CD8-positive, alpha-beta memory T cell (primary cell): ENCODE results near the gene RAB35. TPM values are rescaled to one million over a fixed set of nuclear protein-coding genes. Genes with fewer than 3 reads are reported as not detected.

Experiments used
- CTCF ChIA-PET: fragments of 350-600 bp; sonication (Branson Sonifier 250); formaldehyde crosslinking; loops from one replicate; lab custom pipeline; 2021; ENCODE audit warnings: antibody characterized with exemption; lab: Charles Lee
- POLR2A ChIA-PET: fragments of 350-600 bp; sonication (Branson Sonifier 250); formaldehyde crosslinking; loops from one replicate; lab custom pipeline; 2021; ENCODE audit warnings: antibody characterized with exemption; lab: Charles Lee
- DNase-seq, 5 donors: peaks; one replicate each; pipeline versions ENCODE4 v3.0.0 to v3.0.0-alpha.2; 2020 to 2022; ENCODE audit warnings: mixed read lengths in 1 of 5
- H3K27ac ChIP-seq: one replicate; pipeline ENCODE4 v1.7.0; 2013; ENCODE audit warnings: low read depth, mild to moderate bottlenecking, low read length, moderate library complexity
- H3K27me3 ChIP-seq: 2 replicates; pipeline ENCODE4 v1.7.0; 2013; ENCODE audit warnings: low read length, mild to moderate bottlenecking; ENCODE audit not compliant: insufficient read depth, poor library complexity, severe bottlenecking
- H3K36me3 ChIP-seq: 2 replicates; pipeline ENCODE4 v1.7.0; 2013; ENCODE audit warnings: mild to moderate bottlenecking, low read length, moderate library complexity; ENCODE audit not compliant: insufficient read depth
- H3K4me1 ChIP-seq: 2 replicates; pipeline ENCODE4 v1.7.0; 2013; ENCODE audit warnings: mild to moderate bottlenecking, low read length, moderate library complexity; ENCODE audit not compliant: insufficient read depth
- H3K4me3 ChIP-seq: 2 replicates; pipeline ENCODE4 v1.7.0; 2013; ENCODE audit warnings: mild to moderate bottlenecking, low read length
- H3K9me3 ChIP-seq: 2 replicates; pipeline ENCODE4 v1.7.0; 2013; ENCODE audit warnings: mild to moderate bottlenecking, low read length
- H3K27ac Mint-ChIP-seq, 8 donors: one replicate each; pipeline ENCODE4 v1.8.0; 2020 to 2021; ENCODE audit warnings: mixed read lengths in 8 of 8, mild to moderate bottlenecking in 6 of 8, inconsistent platforms in 3 of 8, moderate library complexity in 3 of 8
- H3K27me3 Mint-ChIP-seq, 2 donors: one replicate each; pipeline ENCODE4 v1.8.0; 2020 to 2021; ENCODE audit warnings: mixed read lengths in 2 of 2, mild to moderate bottlenecking in 1 of 2, moderate library complexity in 1 of 2
- H3K36me3 Mint-ChIP-seq, 3 donors: one replicate each; pipeline ENCODE4 v1.8.0; 2020 to 2021; ENCODE audit warnings: mixed read lengths in 3 of 3, inconsistent platforms in 1 of 3, mild to moderate bottlenecking in 1 of 3
- H3K4me1 Mint-ChIP-seq, 3 donors: one replicate each; pipeline ENCODE4 v1.8.0; 2020 to 2021; ENCODE audit warnings: mixed read lengths in 3 of 3, inconsistent platforms in 1 of 3, mild to moderate bottlenecking in 1 of 3
- H3K4me3 Mint-ChIP-seq, 7 donors: one replicate each; pipeline ENCODE4 v1.8.0; 2020 to 2021; ENCODE audit warnings: mixed read lengths in 7 of 7, mild to moderate bottlenecking in 6 of 7, moderate library complexity in 4 of 7, inconsistent platforms in 2 of 7
- H3K9me3 Mint-ChIP-seq, 5 donors: one replicate each; pipeline ENCODE4 v1.8.0; 2020 to 2022; ENCODE audit warnings: mixed read lengths in 5 of 5, mild to moderate bottlenecking in 3 of 5, moderate library complexity in 2 of 5, inconsistent platforms in 1 of 5
- polyA plus RNA-seq: library from polyadenylated mRNA; unstranded; fragments of 300-500 nt; fragmentation: Illumina TruSeq; gene quantifications from one replicate; pipeline ENCODE4 v1.2.3, GENCODE V29; 2021
- total RNA-seq, 2 experiments: library from RNA; stranded (reverse); gene quantifications; one replicate each; pipeline ENCODE4 v1.2.3, GENCODE V29; 2021

The RAB35 gene
- total and polyA plus RNA-seq, 3 experiments from 2014 or later = 26.9 to 77.8 (median 66.8) TPM

DNA sequence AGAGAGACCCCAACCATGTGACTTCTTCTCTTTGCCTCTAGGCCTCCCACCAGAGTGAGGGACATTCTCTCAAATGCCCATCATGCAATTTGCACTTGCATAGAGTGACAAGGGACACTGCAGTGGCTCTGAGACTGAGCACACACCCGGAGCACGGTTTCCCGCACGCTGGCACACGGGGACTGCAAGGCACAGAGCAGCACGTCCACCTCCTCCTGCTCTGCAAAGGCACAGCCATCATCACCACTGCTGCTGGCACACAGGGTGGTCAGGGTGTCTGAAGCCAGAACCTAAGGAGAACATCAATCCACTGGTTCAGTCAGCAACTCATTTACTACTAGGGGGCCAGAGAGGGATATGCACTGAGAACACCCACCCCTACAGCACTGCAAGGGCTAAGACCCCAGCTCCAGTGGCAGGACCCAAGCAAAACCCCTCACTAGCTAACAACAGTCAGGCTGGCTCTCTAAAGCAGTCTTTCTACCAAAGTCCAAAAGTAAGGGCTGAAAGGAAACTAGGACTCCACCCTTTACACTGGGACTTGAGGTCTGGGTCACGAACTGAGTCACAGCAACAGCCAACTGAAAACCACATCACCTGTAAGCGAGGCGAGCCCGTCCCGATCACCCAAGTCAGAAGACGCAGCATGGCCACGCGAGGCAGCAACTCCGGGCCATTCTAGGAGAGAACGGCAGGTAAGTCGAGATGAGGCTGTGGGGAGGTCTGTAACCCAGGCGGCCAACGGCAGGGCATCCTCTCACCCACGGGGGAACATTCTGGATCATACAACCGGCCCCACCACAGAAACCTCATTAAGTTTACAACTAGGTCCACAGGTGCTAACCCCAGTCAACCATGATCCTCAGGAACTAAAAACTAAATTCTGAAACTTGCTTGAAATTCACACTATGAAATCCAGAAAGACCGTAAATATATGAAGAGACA is 40.0 kb upstream of the RAB35 start:
- POLR2A ChIA-PET = no interaction called here
- no peaks in the 10 kb centered on the region for H3K9me3 ChIP-seq

DNA sequence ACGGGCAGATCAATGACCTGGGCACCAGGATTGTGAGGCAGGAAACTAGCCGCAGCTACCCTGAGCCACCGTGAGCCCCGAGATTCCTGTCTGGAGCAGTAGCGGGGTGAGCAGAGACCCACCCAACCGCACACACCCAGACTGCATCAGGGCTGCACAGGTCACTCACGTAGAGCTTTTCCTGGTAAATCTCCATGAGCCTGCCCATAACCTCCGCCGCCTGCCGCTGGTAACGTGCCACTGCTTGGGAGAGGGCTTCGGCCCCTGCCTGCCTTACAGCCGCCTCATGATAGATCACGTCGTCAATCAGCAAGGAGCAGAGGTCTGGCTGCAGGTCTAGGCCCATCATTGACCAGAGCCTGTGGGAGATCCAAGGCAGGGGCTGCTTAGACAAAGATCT is 38.5 kb upstream of the RAB35 start:
- no peak for DNase-seq
- no peak overlapping the region for H3K4me3 Mint-ChIP-seq
- peaks cover 13 to 17% (median 16%) of the 10 kb centered on the region in 3 donors for H3K4me1 Mint-ChIP-seq
- Histone ChIP-seq H3K4me1 (no peaks in the 10 kb centered on the region), H3K9me3 (no peaks in the 10 kb centered on the region), H3K36me3 (peaks cover 65% of the 10 kb centered on the region), H3K27me3 (no peaks in the 10 kb centered on the region), H3K27ac (no peak overlapping the region), H3K4me3 (no peak overlapping the region)
- ChIA-PET POLR2A (no interaction called here), CTCF (no interaction called here)
- H3K36me3 Mint-ChIP-seq = peaks cover 0 to 94% (median 11%) of the 10 kb centered on the region in 3 donors
- H3K27ac Mint-ChIP-seq = peak overlapping the region in 1 of 8 donors; percentile 63
- H3K9me3 Mint-ChIP-seq = no peaks in the 10 kb centered on the region
- no peaks in the 10 kb centered on the region for H3K27me3 Mint-ChIP-seq

More for the DNA sequence above, 40.0 kb upstream of the RAB35 start:
- no peak overlapping the region for H3K4me3 ChIP-seq
- peak overlapping the region in 3 of 7 donors; percentile 17 to 59 (median 24) for H3K4me3 Mint-ChIP-seq
- H3K27me3 ChIP-seq = no peaks in the 10 kb centered on the region
- CTCF ChIA-PET = no interaction called here
- peaks cover 8 to 95% (median 17%) of the 10 kb centered on the region in 3 donors for H3K36me3 Mint-ChIP-seq
- H3K27ac Mint-ChIP-seq = peak overlapping the region in 7 of 8 donors; percentile 29 to 93 (median 46)
- no peak for DNase-seq
- H3K27ac ChIP-seq = no peak overlapping the region
- no peaks in the 10 kb centered on the region for H3K27me3 Mint-ChIP-seq
- no peaks in the 10 kb centered on the region for H3K9me3 Mint-ChIP-seq
- peaks cover 68% of the 10 kb centered on the region for H3K36me3 ChIP-seq
- no peaks in the 10 kb centered on the region for H3K4me1 ChIP-seq
- peaks cover 13 to 17% (median 16%) of the 10 kb centered on the region in 3 donors for H3K4me1 Mint-ChIP-seq

DNA sequence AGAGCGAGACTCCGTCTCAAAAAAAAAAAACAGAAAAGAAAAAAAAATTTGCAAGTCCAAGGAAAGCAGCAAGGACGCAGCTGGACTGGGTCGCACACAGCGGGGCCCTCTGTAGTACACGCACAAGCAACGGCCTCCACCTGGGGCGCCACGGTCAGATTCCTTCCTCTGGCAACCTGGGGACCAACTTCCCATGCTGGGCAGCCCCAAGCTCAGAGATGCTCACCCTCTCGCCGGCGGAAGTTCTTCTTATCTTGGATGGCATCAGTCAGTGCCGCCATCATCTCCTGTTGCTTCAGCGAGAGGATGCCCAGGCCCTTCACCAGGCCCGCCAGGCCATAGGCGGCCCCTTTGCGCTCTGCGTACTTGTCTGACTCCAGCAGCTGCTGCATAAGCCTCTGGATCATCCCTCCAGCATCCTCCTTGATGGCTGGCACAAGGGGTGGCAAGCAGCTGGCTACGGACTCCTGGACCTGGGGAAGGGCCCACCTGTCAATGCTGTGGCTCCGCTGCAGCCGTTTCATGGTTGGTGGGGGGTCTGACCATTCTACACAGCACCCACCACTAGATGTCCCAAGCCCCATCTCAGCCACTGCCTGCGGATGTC is 34.5 kb upstream of the RAB35 start:
- CTCF ChIA-PET = interaction anchor here (1.5 kb wide), 1 partner anchor 77 kb away, joined by 3 read pairs; no protein-coding TSS in a partner anchor

DNA sequence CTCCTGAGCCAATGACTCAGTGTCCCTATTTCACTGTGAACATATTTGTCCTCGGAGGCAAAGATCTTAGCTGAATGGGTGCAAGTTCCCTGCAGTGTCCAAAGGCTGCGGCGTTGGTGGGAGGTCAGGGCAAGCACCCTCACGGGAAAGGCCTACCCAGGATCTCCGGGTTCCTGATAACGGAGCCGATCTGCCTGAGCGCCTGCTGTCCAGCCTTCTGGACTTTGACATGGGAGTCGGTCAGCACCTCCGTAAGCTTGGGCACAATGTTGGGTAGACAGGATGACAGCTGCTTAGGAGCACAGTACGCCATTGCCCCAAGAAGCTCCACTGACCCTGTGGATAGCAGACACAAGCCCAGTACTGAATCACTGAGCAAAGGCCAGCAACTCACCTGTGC is 31.5 kb upstream of the RAB35 start:
- ChIA-PET POLR2A (no interaction called here), CTCF (no interaction called here)
- Histone ChIP-seq H3K36me3 (peaks cover 64% of the 10 kb centered on the region), H3K4me3 (no peak overlapping the region), H3K27ac (no peak overlapping the region), H3K9me3 (no peaks in the 10 kb centered on the region), H3K4me1 (no peaks in the 10 kb centered on the region), H3K27me3 (no peaks in the 10 kb centered on the region)
- no peaks in the 10 kb centered on the region for H3K27me3 Mint-ChIP-seq
- DNase-seq = no peak
- peaks cover 6 to 86% (median 16%) of the 10 kb centered on the region in 3 donors for H3K36me3 Mint-ChIP-seq
- H3K27ac Mint-ChIP-seq = no peak overlapping the region
- H3K4me3 Mint-ChIP-seq = no peak overlapping the region
- H3K4me1 Mint-ChIP-seq = no peaks in the 10 kb centered on the region
- no peaks in the 10 kb centered on the region for H3K9me3 Mint-ChIP-seq

More for the DNA sequence above, 34.5 kb upstream of the RAB35 start:
- H3K9me3 Mint-ChIP-seq = no peaks in the 10 kb centered on the region
- Histone ChIP-seq H3K27ac (no peak overlapping the region), H3K9me3 (no peaks in the 10 kb centered on the region), H3K36me3 (peaks cover 74% of the 10 kb centered on the region), H3K4me1 (no peaks in the 10 kb centered on the region), H3K27me3 (no peaks in the 10 kb centered on the region), H3K4me3 (no peak overlapping the region)
- no peak overlapping the region for H3K27ac Mint-ChIP-seq
- POLR2A ChIA-PET = no interaction called here
- H3K36me3 Mint-ChIP-seq = peaks cover 6 to 91% (median 19%) of the 10 kb centered on the region in 3 donors
- no peak for DNase-seq
- no peak overlapping the region for H3K4me3 Mint-ChIP-seq
- no peaks in the 10 kb centered on the region for H3K27me3 Mint-ChIP-seq
- peaks cover 0 to under 1% (median 0%) of the 10 kb centered on the region in 3 donors for H3K4me1 Mint-ChIP-seq

DNA sequence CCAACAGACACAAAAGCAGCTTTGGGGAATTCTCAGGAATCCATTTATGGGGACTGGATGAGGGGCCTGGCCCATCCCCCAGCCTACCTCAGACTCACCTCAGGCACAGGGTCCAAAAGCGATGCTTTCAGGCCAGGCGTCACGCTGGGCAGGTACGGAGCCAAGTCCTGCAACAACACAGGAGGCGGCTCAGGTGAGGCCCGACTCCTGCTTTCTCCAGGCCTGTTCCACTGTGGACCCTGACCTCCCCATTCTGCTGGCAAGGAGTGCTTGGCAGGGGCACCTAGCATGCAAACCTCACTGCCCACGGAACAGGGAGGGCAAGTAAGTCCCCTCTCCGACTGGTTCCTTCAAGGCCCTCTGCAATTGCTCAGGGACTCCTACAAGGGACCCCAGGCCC is 28.6 kb upstream of the RAB35 start:
- no peak overlapping the region for H3K4me3 Mint-ChIP-seq
- ChIA-PET CTCF (no interaction called here), POLR2A (no interaction called here)
- no peaks in the 10 kb centered on the region for H3K27me3 Mint-ChIP-seq
- Histone ChIP-seq H3K36me3 (peaks cover 76% of the 10 kb centered on the region), H3K4me1 (no peaks in the 10 kb centered on the region), H3K9me3 (no peaks in the 10 kb centered on the region), H3K4me3 (no peak overlapping the region), H3K27me3 (no peaks in the 10 kb centered on the region), H3K27ac (no peak overlapping the region)
- peaks cover 10 to 90% (median 28%) of the 10 kb centered on the region in 3 donors for H3K36me3 Mint-ChIP-seq
- H3K9me3 Mint-ChIP-seq = no peaks in the 10 kb centered on the region
- DNase-seq = no peak
- peak overlapping the region in 1 of 8 donors; percentile 5 for H3K27ac Mint-ChIP-seq
- no peaks in the 10 kb centered on the region for H3K4me1 Mint-ChIP-seq

DNA sequence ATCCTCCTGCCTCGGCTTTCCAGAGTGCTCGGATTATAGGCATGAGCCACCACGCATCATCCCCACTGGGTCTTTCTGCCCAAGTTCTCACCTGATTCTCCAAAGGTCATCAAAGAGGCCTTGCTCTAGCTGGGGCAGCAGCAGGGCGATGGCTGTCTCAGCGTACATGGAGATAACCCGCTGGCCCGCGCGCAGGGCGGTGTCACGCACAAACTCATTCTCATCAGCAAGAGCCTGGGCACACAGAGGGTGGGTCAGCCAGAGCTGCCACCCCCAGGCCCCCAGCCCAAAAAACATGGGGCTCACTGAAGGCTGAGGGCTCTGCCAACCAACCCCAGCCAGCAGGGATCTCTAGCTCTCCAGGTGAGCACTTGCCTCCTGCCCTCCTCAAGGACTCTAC is 27.7 kb upstream of the RAB35 start:
- no peaks in the 10 kb centered on the region for H3K9me3 Mint-ChIP-seq
- CTCF ChIA-PET = no interaction called here

DNA sequence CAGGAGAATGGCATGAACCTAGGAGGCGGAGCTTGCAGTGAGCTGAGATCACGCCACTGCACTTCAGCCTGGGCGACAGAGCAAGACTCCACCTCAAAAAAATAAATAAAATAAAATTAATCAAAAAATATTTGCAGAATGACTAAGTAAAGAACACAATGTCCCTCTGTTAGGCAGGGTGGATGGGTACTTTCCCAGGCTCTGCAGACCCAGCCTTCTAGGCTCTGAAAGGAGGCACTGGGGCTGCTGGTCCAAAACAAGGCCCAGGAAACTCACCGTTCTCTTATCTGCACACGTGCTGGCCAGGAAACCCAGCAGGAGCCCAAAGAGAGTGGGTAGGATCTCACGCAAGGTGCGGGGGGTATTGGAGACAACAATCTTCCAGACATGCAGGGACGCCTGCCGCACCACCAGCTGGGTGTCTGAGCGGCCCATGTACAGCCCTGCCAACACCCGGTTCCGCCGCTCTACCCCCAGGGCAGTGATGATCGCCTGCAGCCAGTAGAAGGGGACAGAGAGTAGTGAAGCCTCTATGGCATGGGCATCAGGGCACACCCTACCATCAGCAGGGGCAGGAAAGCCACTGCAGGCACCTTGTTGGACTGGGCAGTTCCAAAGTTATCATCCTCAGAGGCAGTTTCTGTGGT is 25.8 kb upstream of the RAB35 start:
- Histone ChIP-seq H3K36me3 (peaks cover 66% of the 10 kb centered on the region), H3K4me3 (no peak overlapping the region), H3K27ac (no peak overlapping the region), H3K27me3 (no peaks in the 10 kb centered on the region), H3K9me3 (no peaks in the 10 kb centered on the region), H3K4me1 (no peaks in the 10 kb centered on the region)
- ChIA-PET CTCF (interaction anchor here (0.8 kb wide), 1 partner anchor 9 kb away, joined by 3 read pairs; no protein-coding TSS in a partner anchor), POLR2A (no interaction called here)
- H3K4me1 Mint-ChIP-seq = no peaks in the 10 kb centered on the region
- no peaks in the 10 kb centered on the region for H3K27me3 Mint-ChIP-seq
- H3K9me3 Mint-ChIP-seq = no peaks in the 10 kb centered on the region
- H3K36me3 Mint-ChIP-seq = peaks cover 13 to 90% (median 29%) of the 10 kb centered on the region in 3 donors
- no peak overlapping the region for H3K27ac Mint-ChIP-seq
- H3K4me3 Mint-ChIP-seq = peak overlapping the region in 1 of 7 donors; percentile 23
- DNase-seq = no peak

More for the DNA sequence above, 27.7 kb upstream of the RAB35 start:
- no peak for DNase-seq
- Histone ChIP-seq H3K9me3 (no peaks in the 10 kb centered on the region), H3K36me3 (peaks cover 69% of the 10 kb centered on the region), H3K27ac (no peak overlapping the region), H3K4me3 (no peak overlapping the region), H3K4me1 (no peaks in the 10 kb centered on the region), H3K27me3 (no peaks in the 10 kb centered on the region)
- Mint-ChIP-seq H3K4me3 (no peak overlapping the region), H3K27me3 (no peaks in the 10 kb centered on the region), H3K27ac (no peak overlapping the region), H3K36me3 (peaks cover 14 to 90% (median 33%) of the 10 kb centered on the region in 3 donors), H3K4me1 (no peaks in the 10 kb centered on the region)
- POLR2A ChIA-PET = no interaction called here
